Measurements from ENCODE around the gene ZRANB2.

ZRANB2 gene

GRCh38 chr1:71046891-71047634, 33.8 kb downstream of the ZRANB2 start:
- Mint-ChIP-seq H3K4me3 (peak overlapping the region; percentile 75), H3K27ac (no peak overlapping the region), H3K4me1 (ENCODE audit: low read depth) (peaks cover 19% of the 10 kb centered on the region), H3K9me3 (no peaks in the 10 kb centered on the region), H3K27me3 (peaks cover 51% of the 10 kb centered on the region), H3K36me3 (ENCODE audit: low read depth) (no peaks in the 10 kb centered on the region)
- peak; percentile 59 for DNase-seq

GRCh38 chr1:71045463-71046028, 35.3 kb downstream of the ZRANB2 start:
- Mint-ChIP-seq H3K4me3 (no peak overlapping the region), H3K4me1 (ENCODE audit: low read depth) (peaks cover 22% of the 10 kb centered on the region), H3K27me3 (peaks cover 65% of the 10 kb centered on the region), H3K27ac (no peak overlapping the region), H3K36me3 (ENCODE audit: low read depth) (no peaks in the 10 kb centered on the region), H3K9me3 (no peaks in the 10 kb centered on the region)
- DNase-seq = no peak

- Mint-ChIP-seq H3K9me3 (no peaks in the 10 kb centered on the region), H3K4me3 (no peak overlapping the region), H3K27ac (no peak overlapping the region), H3K4me1 (ENCODE audit: low read depth) (peaks cover 21% of the 10 kb centered on the region), H3K36me3 (ENCODE audit: low read depth) (no peaks in the 10 kb centered on the region), H3K27me3 (peaks cover 65% of the 10 kb centered on the region)
- DNase-seq = no peak
These were observed 36.0 kb downstream of the ZRANB2 start for GRCh38 chr1:71044833-71045232.

- no peak for DNase-seq
- Mint-ChIP-seq H3K4me3 (no peak overlapping the region), H3K27me3 (peaks cover 66% of the 10 kb centered on the region), H3K4me1 (ENCODE audit: low read depth) (peaks cover 19% of the 10 kb centered on the region), H3K27ac (no peak overlapping the region), H3K36me3 (ENCODE audit: low read depth) (no peaks in the 10 kb centered on the region), H3K9me3 (no peaks in the 10 kb centered on the region)
These were observed 37.8 kb downstream of the ZRANB2 start for GRCh38 chr1:71043065-71043464.

GRCh38 chr1:71041806-71042205, 39.0 kb downstream of the ZRANB2 start:
- DNase-seq = no peak
- H3K9me3 Mint-ChIP-seq = no peaks in the 10 kb centered on the region
- H3K36me3 Mint-ChIP-seq (ENCODE audit: low read depth) = no peaks in the 10 kb centered on the region
- H3K27ac Mint-ChIP-seq = no peak overlapping the region
- H3K27me3 Mint-ChIP-seq = peaks cover 59% of the 10 kb centered on the region
- no peak overlapping the region for H3K4me3 Mint-ChIP-seq
- H3K4me1 Mint-ChIP-seq (ENCODE audit: low read depth) = peaks cover 15% of the 10 kb centered on the region

GRCh38 chr1:71039661-71040262, 41.1 kb downstream of the ZRANB2 start:
- Mint-ChIP-seq H3K27ac (no peak overlapping the region), H3K4me3 (no peak overlapping the region), H3K9me3 (no peaks in the 10 kb centered on the region), H3K36me3 (ENCODE audit: low read depth) (no peaks in the 10 kb centered on the region), H3K27me3 (peaks cover 55% of the 10 kb centered on the region), H3K4me1 (ENCODE audit: low read depth) (peaks cover 8% of the 10 kb centered on the region)
- no peak for DNase-seq

GRCh38 chr1:71038942-71039341, 41.9 kb downstream of the ZRANB2 start:
- Mint-ChIP-seq H3K27ac (no peak overlapping the region), H3K36me3 (ENCODE audit: low read depth) (no peaks in the 10 kb centered on the region), H3K4me1 (ENCODE audit: low read depth) (peaks cover 8% of the 10 kb centered on the region), H3K27me3 (peaks cover 51% of the 10 kb centered on the region), H3K4me3 (no peak overlapping the region), H3K9me3 (no peaks in the 10 kb centered on the region)
- DNase-seq = no peak

GRCh38 chr1:71037829-71038620, 42.8 kb downstream of the ZRANB2 start:
- Mint-ChIP-seq H3K27me3 (peaks cover 51% of the 10 kb centered on the region), H3K4me3 (no peak overlapping the region), H3K9me3 (no peaks in the 10 kb centered on the region), H3K4me1 (ENCODE audit: low read depth) (peaks cover 8% of the 10 kb centered on the region), H3K27ac (no peak overlapping the region), H3K36me3 (ENCODE audit: low read depth) (no peaks in the 10 kb centered on the region)
- DNase-seq = no peak

- Mint-ChIP-seq H3K4me3 (no peak overlapping the region), H3K4me1 (ENCODE audit: low read depth) (peaks cover 8% of the 10 kb centered on the region), H3K27ac (no peak overlapping the region), H3K36me3 (ENCODE audit: low read depth) (no peaks in the 10 kb centered on the region), H3K9me3 (no peaks in the 10 kb centered on the region), H3K27me3 (peaks cover 50% of the 10 kb centered on the region)
- no peak for DNase-seq
These were observed 43.8 kb downstream of the ZRANB2 start for GRCh38 chr1:71037066-71037465.

- H3K4me3 Mint-ChIP-seq = no peak overlapping the region
- no peaks in the 10 kb centered on the region for H3K36me3 Mint-ChIP-seq (ENCODE audit: low read depth)
These were observed 47.7 kb downstream of the ZRANB2 start for GRCh38 chr1:71033136-71033535.

GRCh38 chr1:71031426-71031825, 49.4 kb downstream of the ZRANB2 start:
- H3K27me3 Mint-ChIP-seq = peaks cover 36% of the 10 kb centered on the region
- no peaks in the 10 kb centered on the region for H3K4me1 Mint-ChIP-seq (ENCODE audit: low read depth)
- no peaks in the 10 kb centered on the region for H3K36me3 Mint-ChIP-seq (ENCODE audit: low read depth)
- H3K27ac Mint-ChIP-seq = no peak overlapping the region
- H3K4me3 Mint-ChIP-seq = no peak overlapping the region
- no peak for DNase-seq
- H3K9me3 Mint-ChIP-seq = no peaks in the 10 kb centered on the region

More at GRCh38 chr1:71033136-71033535, 47.7 kb downstream of the ZRANB2 start:
- no peaks in the 10 kb centered on the region for H3K9me3 Mint-ChIP-seq
- peaks cover 35% of the 10 kb centered on the region for H3K27me3 Mint-ChIP-seq
- H3K4me1 Mint-ChIP-seq (ENCODE audit: low read depth) = peaks cover 5% of the 10 kb centered on the region
- no peak overlapping the region for H3K27ac Mint-ChIP-seq
- no peak for DNase-seq

- H3K27me3 Mint-ChIP-seq = peaks cover 25% of the 10 kb centered on the region
These were observed 50.8 kb downstream of the ZRANB2 start for GRCh38 chr1:71030026-71030425.

GRCh38 chr1:71028981-71029380, 51.9 kb downstream of the ZRANB2 start:
- Mint-ChIP-seq H3K9me3 (no peaks in the 10 kb centered on the region), H3K4me1 (ENCODE audit: low read depth) (no peaks in the 10 kb centered on the region), H3K4me3 (no peak overlapping the region), H3K36me3 (ENCODE audit: low read depth) (no peaks in the 10 kb centered on the region), H3K27ac (no peak overlapping the region), H3K27me3 (peaks cover 25% of the 10 kb centered on the region)
- DNase-seq = no peak

More at GRCh38 chr1:71030026-71030425, 50.8 kb downstream of the ZRANB2 start:
- Mint-ChIP-seq H3K4me3 (no peak overlapping the region), H3K36me3 (ENCODE audit: low read depth) (no peaks in the 10 kb centered on the region), H3K27ac (no peak overlapping the region), H3K4me1 (ENCODE audit: low read depth) (no peaks in the 10 kb centered on the region), H3K9me3 (no peaks in the 10 kb centered on the region)
- no peak for DNase-seq

GRCh38 chr1:71027991-71028390, 52.8 kb downstream of the ZRANB2 start:
- H3K4me1 Mint-ChIP-seq (ENCODE audit: low read depth) = no peaks in the 10 kb centered on the region
- H3K36me3 Mint-ChIP-seq (ENCODE audit: low read depth) = no peaks in the 10 kb centered on the region
- H3K4me3 Mint-ChIP-seq = no peak overlapping the region
- H3K27ac Mint-ChIP-seq = no peak overlapping the region
- no peaks in the 10 kb centered on the region for H3K9me3 Mint-ChIP-seq
- DNase-seq = no peak
- peaks cover 25% of the 10 kb centered on the region for H3K27me3 Mint-ChIP-seq

Data from activated T-cell treated with anti-CD3 and anti-CD28 coated beads, Interleukin-2, amount 50 U/mL, for 24 hours (primary cell).